Gastrocnemius medialis (tissue), 4 donors: ENCODE results near the gene CRHR2. TPM values are rescaled to one million over a fixed set of nuclear protein-coding genes. Genes with fewer than 3 reads are reported as not detected.
A peak's percentile ranks its signal among the peaks of the same experiment; 100 is the strongest.

Experiments used
- ATAC-seq, 2 donors: fragments of 150-250 bp; one replicate each; pipeline ENCODE4 v1.9.1; 2016
- DNase-seq, 2 donors: peaks; one replicate each; pipeline ENCODE4 v3.0.0-alpha.2; 2019
- H3K27ac ChIP-seq, 4 donors: fragments of 200-600 bp; sonication (generic); 1 replicate in 1 of 4; 2 replicates in 3 of 4; pipeline ENCODE4 v1.5.1; 2016 to 2018; ENCODE audit warnings: mild to moderate bottlenecking in 2 of 4, moderate library complexity in 1 of 4
- H3K27me3 ChIP-seq, 3 donors: fragments of 200-600 bp; sonication (generic) in 2 of 3; 1 replicate in 1 of 3; 2 replicates in 2 of 3; pipeline versions ENCODE4 v1.5.1 to v1.6.0; 2016 to 2019; ENCODE audit warnings: mild to moderate bottlenecking in 1 of 3, moderate library complexity in 1 of 3
- H3K36me3 ChIP-seq, 2 donors: fragments of 200-600 bp; sonication (generic) in 1 of 2; one replicate each; pipeline ENCODE4 v1.5.1; 2017 to 2018
- H3K4me1 ChIP-seq, 2 donors: fragments of 200-600 bp; sonication (generic) in 1 of 2; one replicate each; pipeline ENCODE4 v1.5.1; 2016 to 2017; ENCODE audit warnings: mild to moderate bottlenecking in 2 of 2
- H3K4me3 ChIP-seq, 4 donors: fragments of 200-600 bp; sonication (generic) in 3 of 4; 1 replicate in 1 of 4; 2 replicates in 3 of 4; pipeline ENCODE4 v1.5.1; 2016 to 2019; ENCODE audit warnings: mild to moderate bottlenecking in 2 of 4
- H3K9me3 ChIP-seq, 3 donors: fragments of 200-600 bp; sonication (generic) in 2 of 3; 1 replicate in 1 of 3; 2 replicates in 2 of 3; pipeline ENCODE4 v1.5.1; 2016 to 2019
- CTCF ChIP-seq, 5 experiments: fragments of 450-650 bp in 3 of 5; fragments of 200-600 bp in 2 of 5; sonication (generic) in 2 of 5; IDR thresholded peaks in 4 of 5; conservative IDR thresholded peaks in 1 of 5; 1 replicate in 4 of 5; 2 replicates in 1 of 5; pipeline ENCODE4 v1.5.1; 2016 to 2019; ENCODE audit warnings: antibody characterized with exemption in 5 of 5, mild to moderate bottlenecking in 3 of 5, moderate library complexity in 3 of 5
- POLR2A ChIP-seq, 2 donors: fragments of 450-650 bp; IDR thresholded peaks; one replicate each; pipeline ENCODE4 v1.6.1; 2017; ENCODE audit warnings: antibody characterized with exemption in 2 of 2, mild to moderate bottlenecking in 2 of 2, moderate library complexity in 2 of 2
- in situ Hi-C, 4 donors: fragments of 200-750 bp; cut with MboI; loops; one replicate each; pipeline versions ENCODE4 v1.15.0 to v1.8.0; 2017; ENCODE audit warnings: low sequenced_read_pairs in 4 of 4
- intact Hi-C: fragments of 100-400 bp; cut with DNase I; formaldehyde crosslinking; loops from one replicate; pipeline ENCODE4 v1.15.1; 2023; ENCODE audit warnings: low total_unique reads
- total RNA-seq, 4 donors: library from RNA; depleted of rRNA; stranded (reverse); fragments of >200 nt; gene quantifications; one replicate each; pipeline versions ENCODE4 v1.1.0 to v1.2.3, GENCODE V29; 2016

Gene CRHR2
- total RNA-seq = under 1 TPM in 2 of 4 donors, not detected in 2; 0.07 to 0.52 TPM

DNA sequence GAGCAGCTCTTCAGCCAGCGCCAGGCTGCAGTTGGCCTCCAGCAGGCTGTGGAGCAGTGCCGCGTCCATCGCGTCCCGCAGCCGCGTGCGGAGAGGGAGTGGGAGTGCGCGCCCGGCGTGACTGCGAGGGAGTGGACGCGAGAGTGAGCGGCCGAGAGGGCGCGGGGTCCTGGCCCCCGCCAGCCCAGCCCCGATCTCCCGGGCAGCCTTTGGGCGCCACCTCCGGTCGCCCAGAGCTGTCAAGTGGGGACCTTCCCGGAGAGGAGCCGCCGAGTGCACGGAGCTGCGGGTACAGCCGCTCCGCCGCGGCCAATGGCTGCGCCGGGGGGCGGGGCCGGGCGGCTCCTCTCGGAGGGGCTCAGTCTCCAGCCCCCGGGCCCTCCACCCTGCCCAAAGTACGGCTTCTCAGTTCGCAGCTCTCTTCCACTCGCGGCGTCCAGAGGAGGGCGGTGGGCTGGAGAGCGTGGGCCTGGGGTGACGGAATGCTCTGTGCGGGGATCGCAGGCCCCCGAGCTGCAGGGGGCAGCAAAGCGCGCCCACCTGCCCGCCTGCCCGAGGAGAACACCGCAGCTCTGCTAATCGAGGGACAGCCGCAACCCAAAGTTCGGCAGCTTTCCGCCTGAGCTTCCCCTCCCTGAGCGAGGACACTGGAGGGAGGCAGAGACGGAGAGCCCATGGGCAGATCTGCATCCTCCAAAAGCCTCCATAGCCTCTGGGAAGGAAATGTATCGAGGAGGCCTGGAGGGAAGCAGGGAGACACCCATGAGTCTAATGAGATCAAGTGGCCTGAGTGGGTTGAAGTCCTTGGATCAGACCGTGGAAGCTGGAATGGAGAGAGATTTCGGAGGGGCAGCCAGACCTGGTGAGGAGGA, at the start of gene CRHR2:
CRHR2 (minus strand) TSS at position 245 of the 872 bp plus-strand sequence; CDS start at position 69, 176 bp downstream.
- Histone ChIP-seq H3K27me3 (peaks cover 6 to 19% (median 16%) of the 10 kb centered on the region in 3 donors), H3K9me3 (no peaks in the 10 kb centered on the region), H3K36me3 (no peaks in the 10 kb centered on the region), H3K4me3 (peak within 1 kb of the TSS; percentile 56 to 70 (median 58)), H3K27ac (peak within 1 kb of the TSS in 2 of 4 donors; percentile 5 to 38), H3K4me1 (peaks cover 12 to 25% of the 10 kb centered on the region in 2 donors)
- ATAC-seq (peak; percentile 62 to 64), DNase-seq (no peak)
- intact Hi-C loops (loop anchor here (1.0 to 5.0 kb wide), 2 partner anchors 35 to 58 kb away; no protein-coding TSS in a partner anchor), in situ Hi-C loops (loop anchor here in 2 of 4 donors (10.0 kb wide), 1 partner anchor 52 kb away; no protein-coding TSS in a partner anchor)
- TF ChIP-seq CTCF (IDR thresholded peaks at IDR 0.05 in 4 of 5, conservative IDR thresholded peaks at IDR 0.05 in 1 of 5) (peak; percentile 16 to 66 (median 54)), POLR2A (IDR thresholded peaks at IDR 0.05) (no peak)

GRCh38 chr7:30731581-30731980, 49.3 kb upstream of the CRHR2 start:
- H3K27me3 ChIP-seq = no peaks in the 10 kb centered on the region
- H3K36me3 ChIP-seq = no peaks in the 10 kb centered on the region
- no peaks in the 10 kb centered on the region for H3K9me3 ChIP-seq
- ATAC-seq (no peak), DNase-seq (no peak)
- in situ Hi-C loops = loop anchor here in 2 of 4 donors (10.0 kb wide), 1 partner anchor 47 kb away; the partner anchor contains the start of gene CRHR2 (in 2 of the 2)
- TF ChIP-seq CTCF (IDR thresholded peaks at IDR 0.05 in 4 of 5, conservative IDR thresholded peaks at IDR 0.05 in 1 of 5) = no peak
- TF ChIP-seq POLR2A (IDR thresholded peaks at IDR 0.05) = no peak
- H3K27ac ChIP-seq = no peak overlapping the region
- intact Hi-C loops = no loop called here
- H3K4me3 ChIP-seq = no peak overlapping the region
- no peaks in the 10 kb centered on the region for H3K4me1 ChIP-seq

- DNase-seq (no peak), ATAC-seq (no peak)
- no peaks in the 10 kb centered on the region for H3K27me3 ChIP-seq
- no peak overlapping the region for H3K4me3 ChIP-seq
- H3K36me3 ChIP-seq = no peaks in the 10 kb centered on the region
- no peak for TF ChIP-seq CTCF (IDR thresholded peaks at IDR 0.05 in 4 of 5, conservative IDR thresholded peaks at IDR 0.05 in 1 of 5)
- TF ChIP-seq POLR2A (IDR thresholded peaks at IDR 0.05) = no peak
- in situ Hi-C loops = loop anchor here in 2 of 4 donors (10.0 kb wide), 1 partner anchor 46 kb away; the partner anchor contains the start of gene CRHR2 (in 2 of the 2)
- intact Hi-C loops = no loop called here
- no peaks in the 10 kb centered on the region for H3K4me1 ChIP-seq
- no peaks in the 10 kb centered on the region for H3K9me3 ChIP-seq
- no peak overlapping the region for H3K27ac ChIP-seq
Observed at GRCh38 chr7:30730996-30731395, 48.7 kb upstream of the CRHR2 start.

GRCh38 chr7:30730097-30730496, 47.8 kb upstream of the CRHR2 start:
- Histone ChIP-seq H3K27me3 (no peaks in the 10 kb centered on the region), H3K36me3 (no peaks in the 10 kb centered on the region), H3K27ac (no peak overlapping the region), H3K9me3 (no peaks in the 10 kb centered on the region), H3K4me3 (no peak overlapping the region), H3K4me1 (no peaks in the 10 kb centered on the region)
- intact Hi-C loops = no loop called here
- in situ Hi-C loops = loop anchor here in 2 of 4 donors (10.0 kb wide), 1 partner anchor 45 kb away; the partner anchor contains the start of gene CRHR2 (in 2 of the 2)
- ATAC-seq = no peak
- TF ChIP-seq CTCF (IDR thresholded peaks at IDR 0.05 in 4 of 5, conservative IDR thresholded peaks at IDR 0.05 in 1 of 5) (no peak), POLR2A (IDR thresholded peaks at IDR 0.05) (no peak)
- DNase-seq = no peak
